A549 (cell line): ENCODE measurements around the gene CISH. TPM values are rescaled to one million over a fixed set of nuclear protein-coding genes. Genes with fewer than 3 reads are reported as not detected.

Experiments
- ATAC-seq, 2 experiments: fragments of 200-7000 bp in 1 of 2; fragments of >200 bp in 1 of 2; cut with Nextera tagmentation in 1 of 2; cut with Tn5 transposase in 1 of 2; 3 replicates each; pipeline versions ENCODE4 v1.8.0 to v1.9.1; 2018 to 2020; ENCODE audit warnings: mild to moderate bottlenecking in 1 of 2, moderate library complexity in 1 of 2
- CTCF ChIA-PET: fragments of 300-600 bp; sonication (Branson Sonifier 250); formaldehyde crosslinking; extraction: SDS; loops from one replicate; lab custom pipeline; 2021; ENCODE audit warnings: antibody characterized with exemption, inconsistent platforms; lab: Yijun Ruan, JAX
- POLR2A ChIA-PET: fragments of 350-600 bp; formaldehyde crosslinking; extraction: SDS; loops from one replicate; lab custom pipeline; 2021; ENCODE audit warnings: antibody characterized with exemption, inconsistent platforms; lab: Yijun Ruan, JAX
- DNase-seq, 2 experiments: peaks; one replicate each; pipeline versions ENCODE4 v3.0.0 to v3.0.0-alpha.2; 2011 to 2016; ENCODE audit warnings: low read depth in 1 of 2, low spot score in 1 of 2
- FAIRE-seq: peaks from 2 replicates; lab custom pipeline; 2011; peaks lifted over from hg19 to GRCh38; lab: Jason Lieb, UNC
- H3K27ac ChIP-seq, 2 experiments: fragments of >200 bp; sonication (Bioruptor Twin); formaldehyde crosslinking; 3 replicates each; pipeline ENCODE4 v1.5.1; 2016 to 2017
- H3K4me1 ChIP-seq: fragments of >200 bp; sonication (Bioruptor Twin); formaldehyde crosslinking; 3 replicates; pipeline ENCODE4 v1.6.1; 2016
- H3K4me2 ChIP-seq: fragments of >200 bp; sonication (Bioruptor Twin); formaldehyde crosslinking; 3 replicates; pipeline ENCODE4 v1.6.1; 2016
- H3K4me3 ChIP-seq: fragments of >200 bp; sonication (Bioruptor Twin); formaldehyde crosslinking; 3 replicates; pipeline ENCODE4 v1.5.1; 2016
- H3K9me3 ChIP-seq: fragments of >200 bp; sonication (Bioruptor Twin); formaldehyde crosslinking; 3 replicates; pipeline ENCODE4 v1.6.1; 2016
- BHLHE40 ChIP-seq: IDR thresholded peaks from 2 replicates; pipeline ENCODE4 v1.6.1; 2012; ENCODE audit warnings: low read depth, low read length, inconsistent platforms
- CBX2 ChIP-seq: fragments of 200-600 bp; sonication (generic); IDR thresholded peaks from 2 replicates; pipeline ENCODE4 v1.6.1; 2016; ENCODE audit warnings: low read depth, mild to moderate bottlenecking, borderline replicate concordance
- CBX8 ChIP-seq: fragments of 200-600 bp; sonication (generic); IDR thresholded peaks from 2 replicates; pipeline ENCODE4 v1.6.1; 2016
- CHD4 ChIP-seq: fragments of 200-600 bp; sonication (generic); IDR thresholded peaks from 2 replicates; pipeline ENCODE4 v1.6.1; 2016; ENCODE audit warnings: antibody characterized with exemption, mild to moderate bottlenecking, borderline replicate concordance
- EHF ChIP-seq: fragments of 250-450 bp; sonication (Bioruptor Pico); IDR thresholded peaks from 2 replicates; pipeline ENCODE4 v1.5.0; 2020; ENCODE audit warnings: mild to moderate bottlenecking
- EP300 ChIP-seq, 2 experiments: fragments of >200 bp; sonication (Bioruptor Twin); formaldehyde crosslinking; IDR thresholded peaks; 2 replicates in 1 of 2; 3 replicates in 1 of 2; pipeline ENCODE4 v1.6.1; 2016 to 2017
- ESRRA ChIP-seq: fragments of 150-350 bp; IDR thresholded peaks from 2 replicates; pipeline ENCODE4 v1.6.1; 2014; ENCODE audit warnings: mild to moderate bottlenecking, low read length, borderline replicate concordance
- FOSL2 ChIP-seq, 2 experiments: fragments of 450-650 bp in 1 of 2; fragments of >200 bp in 1 of 2; sonication (Bioruptor Twin) in 1 of 2; formaldehyde crosslinking; IDR thresholded peaks; 2 replicates each; pipeline versions ENCODE4 v1.5.0 to v1.6.1; 2016 to 2020; ENCODE audit warnings: mild to moderate bottlenecking in 1 of 2, moderate library complexity in 1 of 2
- FOXS1 ChIP-seq: fragments of 250-450 bp; sonication (Bioruptor Pico); IDR thresholded peaks from 2 replicates; pipeline ENCODE4 v1.5.0; 2020; ENCODE audit warnings: mild to moderate bottlenecking, moderate library complexity
- HDAC2 ChIP-seq: fragments of 200-600 bp; sonication (generic); IDR thresholded peaks from 2 replicates; pipeline ENCODE4 v1.6.1; 2016
- HOXA7 ChIP-seq: fragments of 250-450 bp; sonication (Bioruptor Pico); IDR thresholded peaks from 2 replicates; pipeline ENCODE4 v1.5.0; 2020; ENCODE audit warnings: mild to moderate bottlenecking, moderate library complexity
- HOXB13 ChIP-seq: fragments of 250-450 bp; sonication (Bioruptor Pico); IDR thresholded peaks from 2 replicates; pipeline ENCODE4 v1.5.0; 2020; ENCODE audit warnings: low read depth, mild to moderate bottlenecking, moderate library complexity
- HOXB5 ChIP-seq: fragments of 250-450 bp; sonication (Bioruptor Pico); IDR thresholded peaks from 2 replicates; pipeline ENCODE4 v1.5.0; 2020; ENCODE audit warnings: mild to moderate bottlenecking, moderate library complexity
- JUN ChIP-seq, 2 experiments: fragments of >200 bp; sonication (Bioruptor Twin); formaldehyde crosslinking; IDR thresholded peaks; 2 replicates in 1 of 2; 3 replicates in 1 of 2; pipeline ENCODE4 v1.6.1; 2016 to 2017
- KDM5A ChIP-seq: fragments of 200-600 bp; sonication (generic); IDR thresholded peaks from 2 replicates; pipeline ENCODE4 v1.6.1; 2016; ENCODE audit warnings: antibody characterized with exemption, mild to moderate bottlenecking
- MAFK ChIP-seq: fragments of 450-650 bp; IDR thresholded peaks from 2 replicates; pipeline ENCODE4 v1.6.1; 2014; ENCODE audit not compliant: partially characterized antibody
- MAZ ChIP-seq: fragments of 150-350 bp; IDR thresholded peaks from 2 replicates; pipeline ENCODE4 v1.6.1; 2014; ENCODE audit warnings: antibody characterized with exemption, low read depth, low read length, borderline replicate concordance
- POLR2A ChIP-seq: IDR thresholded peaks from 2 replicates; pipeline ENCODE4 v1.6.1; 2012; ENCODE audit warnings: mild to moderate bottlenecking, low read length
- POLR2AphosphoS2 ChIP-seq: conservative IDR thresholded peaks from 2 replicates; pipeline ENCODE4 v1.6.1; 2012; ENCODE audit warnings: low read length, improper control_type of control experiment, inconsistent platforms
- RAD21 ChIP-seq, 2 experiments: fragments of >200 bp in 1 of 2; sonication (Bioruptor Twin) in 1 of 2; formaldehyde crosslinking in 1 of 2; IDR thresholded peaks in 1 of 2; conservative IDR thresholded peaks in 1 of 2; 2 replicates in 1 of 2; 3 replicates in 1 of 2; pipeline ENCODE4 v1.6.1; 2012 to 2018; ENCODE audit warnings: inconsistent platforms in 1 of 2
- RCOR1 ChIP-seq: fragments of 150-350 bp; IDR thresholded peaks from 2 replicates; pipeline ENCODE4 v1.6.1; 2014; ENCODE audit warnings: antibody characterized with exemption, low read length, low read depth
- RFX5 ChIP-seq: fragments of 450-650 bp; IDR thresholded peaks from 2 replicates; pipeline ENCODE4 v1.7.1; 2014; ENCODE audit warnings: antibody characterized with exemption, mild to moderate bottlenecking, moderate library complexity
- RNF2 ChIP-seq: fragments of 200-600 bp; sonication (generic); IDR thresholded peaks from 2 replicates; pipeline ENCODE4 v1.6.1; 2016; ENCODE audit warnings: low read depth, mild to moderate bottlenecking, antibody characterized with exemption, moderate library complexity, borderline replicate concordance
- ZC3H11A ChIP-seq: fragments of 450-650 bp; IDR thresholded peaks from 2 replicates; pipeline ENCODE4 v1.6.1; 2014; ENCODE audit warnings: antibody characterized with exemption, mild to moderate bottlenecking
- ZSCAN20 ChIP-seq: fragments of 250-450 bp; sonication (Bioruptor Pico); IDR thresholded peaks from 2 replicates; pipeline ENCODE4 v1.8.0; 2022; ENCODE audit warnings: mild to moderate bottlenecking, moderate library complexity
- WGBS: methylation state at CpG from one replicate; pipeline ENCODE4 v1.1.6; 2017; ENCODE audit errors: missing lambda C conversion rate; 5-methylcytosine and 5-hydroxymethylcytosine counted together
- polyA plus RNA-seq, 4 experiments: library from polyadenylated mRNA; depleted of rRNA in 3 of 4; stranded (reverse); fragments of >200 nt; fragmentation: RNase III in 1 of 4; extraction: RNeasy Plus Mini Kit Qiagen cat#74134 plus additional on column Dnase treatment in 1 of 4; gene quantifications; 2 replicates in 3 of 4; 3 replicates in 1 of 4; pipeline ENCODE4 v1.2.3, GENCODE V29; 2011 to 2017
- TF ChIP-seq, protein P1 (sequence below): fragments of 450-650 bp; IDR thresholded peaks from 2 replicates; pipeline ENCODE4 v1.6.1; 2014; ENCODE audit warnings: antibody characterized with exemption
- TF ChIP-seq, protein P2 (sequence below): fragments of 250-450 bp; sonication (Bioruptor Pico); IDR thresholded peaks from 2 replicates; pipeline ENCODE4 v1.5.0; 2021; ENCODE audit warnings: mild to moderate bottlenecking, moderate library complexity, borderline replicate concordance

The CISH gene
- polyA plus RNA-seq, 2 of the 4 experiments (the other 2 are of a cell fraction): 0.43 to 0.68 TPM

DNA sequence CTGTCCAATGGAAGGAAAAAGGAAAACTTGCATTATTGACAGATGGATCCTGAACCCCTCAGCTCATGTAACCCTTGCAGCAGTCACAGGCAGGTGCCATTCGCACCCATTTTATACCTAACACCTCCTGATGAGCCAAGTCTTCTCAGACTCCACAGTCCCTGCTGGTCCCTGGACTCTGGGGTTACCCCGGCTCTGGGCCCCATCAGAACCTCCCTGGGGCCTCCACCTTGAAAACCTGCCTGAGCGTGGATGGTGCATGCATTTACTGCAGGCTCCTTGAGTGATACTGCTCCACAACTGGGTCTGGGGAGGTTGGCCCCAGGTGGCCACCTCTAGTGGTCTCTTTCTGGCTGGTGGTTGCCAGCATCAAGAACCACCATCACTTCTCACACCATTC lies 47.3 kb upstream of the CISH start:
- CTCF ChIA-PET: interaction anchor here (1.1 kb wide), 1 partner anchor 9 kb away, joined by 3 read pairs; no protein-coding TSS in a partner anchor
- FAIRE-seq (no peak), DNase-seq (no peak), ATAC-seq (no peak)
- H3K4me2 ChIP-seq: no peak overlapping the region
- peaks cover 7% of the 10 kb centered on the region; the same call in 2 of the 3 replicates for H3K4me1 ChIP-seq
- no peaks in the 10 kb centered on the region for H3K9me3 ChIP-seq
- WGBS: 57% methylated on average over 3 of the region's 3 CpGs
- TF ChIP-seq HOXB5: no peak
- no peak overlapping the region for H3K4me3 ChIP-seq
- no peak overlapping the region for H3K27ac ChIP-seq
- POLR2A ChIA-PET: no interaction called here

DNA sequence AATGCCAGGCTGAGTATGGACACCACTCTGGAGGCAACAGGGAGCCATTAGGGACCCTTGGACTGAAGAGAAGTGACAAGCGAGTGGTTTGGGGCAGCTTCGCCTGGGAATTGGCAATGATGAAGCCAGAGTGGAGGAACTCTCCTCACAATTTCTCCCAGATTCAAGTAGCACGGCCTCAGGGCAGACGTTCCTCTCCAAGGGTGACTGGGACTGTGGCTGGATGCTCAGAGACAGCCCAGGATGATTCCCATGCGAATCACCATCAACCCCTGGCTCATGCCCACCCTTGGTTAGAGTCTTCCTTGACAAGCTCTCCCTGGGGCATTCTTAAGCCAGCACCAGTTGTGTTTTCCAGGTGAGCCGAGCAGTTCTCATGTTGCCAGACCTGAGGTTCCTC lies 46.8 kb upstream of the CISH start:
- no peak for ATAC-seq
- FAIRE-seq: no peak
- TF ChIP-seq JUN (IDR thresholded peaks at IDR 0.05) (no peak), ZC3H11A (no peak), RNF2 (no peak), POLR2A (no peak), ZSCAN20 (CRISPR knock-in tag) (no peak), FOSL2 (IDR thresholded peaks at IDR 0.05) (no peak), FOSL2 (CRISPR knock-in tag; IDR thresholded peaks at IDR 0.05) (no peak), RFX5 (no peak), ESRRA (no peak), KDM5A (no peak), RAD21 (conservative IDR thresholded peaks at IDR 0.05 in 1 of 2, IDR thresholded peaks at IDR 0.05 in 1 of 2) (no peak), POLR2AphosphoS2 (no peak), HOXB13 (CRISPR knock-in tag) (no peak), MAFK (no peak), HOXA7 (CRISPR knock-in tag) (no peak), CBX8 (no peak)
- TF ChIP-seq, protein P1, sequence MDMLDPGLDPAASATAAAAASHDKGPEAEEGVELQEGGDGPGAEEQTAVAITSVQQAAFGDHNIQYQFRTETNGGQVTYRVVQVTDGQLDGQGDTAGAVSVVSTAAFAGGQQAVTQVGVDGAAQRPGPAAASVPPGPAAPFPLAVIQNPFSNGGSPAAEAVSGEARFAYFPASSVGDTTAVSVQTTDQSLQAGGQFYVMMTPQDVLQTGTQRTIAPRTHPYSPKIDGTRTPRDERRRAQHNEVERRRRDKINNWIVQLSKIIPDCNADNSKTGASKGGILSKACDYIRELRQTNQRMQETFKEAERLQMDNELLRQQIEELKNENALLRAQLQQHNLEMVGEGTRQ: no peak
- TF ChIP-seq, protein P2, sequence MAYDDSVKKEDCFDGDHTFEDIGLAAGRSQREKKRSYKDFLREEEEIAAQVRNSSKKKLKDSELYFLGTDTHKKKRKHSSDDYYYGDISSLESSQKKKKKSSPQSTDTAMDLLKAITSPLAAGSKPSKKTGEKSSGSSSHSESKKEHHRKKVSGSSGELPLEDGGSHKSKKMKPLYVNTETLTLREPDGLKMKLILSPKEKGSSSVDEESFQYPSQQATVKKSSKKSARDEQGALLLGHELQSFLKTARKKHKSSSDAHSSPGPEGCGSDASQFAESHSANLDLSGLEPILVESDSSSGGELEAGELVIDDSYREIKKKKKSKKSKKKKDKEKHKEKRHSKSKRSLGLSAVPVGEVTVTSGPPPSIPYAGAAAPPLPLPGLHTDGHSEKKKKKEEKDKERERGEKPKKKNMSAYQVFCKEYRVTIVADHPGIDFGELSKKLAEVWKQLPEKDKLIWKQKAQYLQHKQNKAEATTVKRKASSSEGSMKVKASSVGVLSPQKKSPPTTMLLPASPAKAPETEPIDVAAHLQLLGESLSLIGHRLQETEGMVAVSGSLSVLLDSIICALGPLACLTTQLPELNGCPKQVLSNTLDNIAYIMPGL: no peak
- Histone ChIP-seq H3K9me3 (no peaks in the 10 kb centered on the region), H3K4me2 (no peak overlapping the region), H3K4me3 (no peak overlapping the region), H3K27ac (no peak overlapping the region), H3K4me1 (peaks cover 7% of the 10 kb centered on the region; the same call in 2 of the 3 replicates)
- ChIA-PET POLR2A (no interaction called here), CTCF (interaction anchor here (1.1 kb wide), 1 partner anchor 9 kb away, joined by 3 read pairs; no protein-coding TSS in a partner anchor)
- WGBS: 64% methylated on average over 5 of the region's 6 CpGs
- no peak for DNase-seq

DNA sequence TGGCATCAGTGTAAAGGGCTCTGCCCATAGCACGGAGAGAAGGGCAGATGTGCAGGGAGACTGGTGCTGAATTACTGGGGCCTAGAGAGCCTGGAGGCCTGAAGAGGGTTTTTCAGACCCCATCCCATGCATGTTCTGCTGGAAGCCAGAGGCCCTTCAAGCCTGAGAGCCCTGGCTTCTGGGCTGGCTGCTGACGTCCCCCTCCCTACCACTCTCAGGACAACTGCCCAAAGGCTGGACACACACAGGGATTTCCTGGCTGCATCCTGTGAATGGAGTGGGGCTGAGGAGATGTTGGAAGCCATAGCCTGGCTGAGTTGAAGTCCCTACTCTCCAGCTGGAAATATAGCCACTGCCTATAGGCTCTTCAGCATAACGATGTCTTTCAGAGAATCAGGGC lies 46.2 kb upstream of the CISH start:
- H3K4me3 ChIP-seq: no peak overlapping the region
- no peak for DNase-seq
- FAIRE-seq: no peak
- H3K27ac ChIP-seq: no peak overlapping the region
- ATAC-seq: no peak
- 74% methylated on average over 3 of the region's 3 CpGs for WGBS
- no peak overlapping the region for H3K4me2 ChIP-seq
- H3K4me1 ChIP-seq: peaks cover under 1% of the 10 kb centered on the region; the same call in 2 of the 3 replicates
- TF ChIP-seq CHD4 (no peak), MAZ (no peak), ZC3H11A (no peak), BHLHE40 (no peak), EHF (CRISPR knock-in tag) (no peak), RCOR1 (no peak), POLR2A (no peak), EP300 (IDR thresholded peaks at IDR 0.05) (no peak), FOXS1 (CRISPR knock-in tag) (no peak), CBX2 (no peak), HOXA7 (CRISPR knock-in tag) (no peak), FOSL2 (IDR thresholded peaks at IDR 0.05) (no peak), FOSL2 (CRISPR knock-in tag; IDR thresholded peaks at IDR 0.05) (no peak), HDAC2 (no peak), HOXB13 (CRISPR knock-in tag) (no peak), RAD21 (conservative IDR thresholded peaks at IDR 0.05 in 1 of 2, IDR thresholded peaks at IDR 0.05 in 1 of 2) (no peak)
- H3K9me3 ChIP-seq: no peaks in the 10 kb centered on the region
- POLR2A ChIA-PET: no interaction called here
- CTCF ChIA-PET: no interaction called here
